WI38 (cell line): Measurements from ENCODE around the gene EEPD1.

Source experiments
- H3K4me3 ChIP-seq: 2 replicates; pipeline ENCODE4 v1.5.1; 2011; ENCODE audit warnings: low read depth, mild to moderate bottlenecking, control low read depth, low read length
- TF ChIP-seq, protein P1 (sequence below): IDR thresholded peaks from 2 replicates; pipeline ENCODE4 v1.5.1; 2012; ENCODE audit warnings: low read depth, mild to moderate bottlenecking, control low read depth, low read length

EEPD1 gene

GRCh38 chr7:36346260-36346831 is 193.3 kb downstream of the EEPD1 start:
- TF ChIP-seq, protein P1, sequence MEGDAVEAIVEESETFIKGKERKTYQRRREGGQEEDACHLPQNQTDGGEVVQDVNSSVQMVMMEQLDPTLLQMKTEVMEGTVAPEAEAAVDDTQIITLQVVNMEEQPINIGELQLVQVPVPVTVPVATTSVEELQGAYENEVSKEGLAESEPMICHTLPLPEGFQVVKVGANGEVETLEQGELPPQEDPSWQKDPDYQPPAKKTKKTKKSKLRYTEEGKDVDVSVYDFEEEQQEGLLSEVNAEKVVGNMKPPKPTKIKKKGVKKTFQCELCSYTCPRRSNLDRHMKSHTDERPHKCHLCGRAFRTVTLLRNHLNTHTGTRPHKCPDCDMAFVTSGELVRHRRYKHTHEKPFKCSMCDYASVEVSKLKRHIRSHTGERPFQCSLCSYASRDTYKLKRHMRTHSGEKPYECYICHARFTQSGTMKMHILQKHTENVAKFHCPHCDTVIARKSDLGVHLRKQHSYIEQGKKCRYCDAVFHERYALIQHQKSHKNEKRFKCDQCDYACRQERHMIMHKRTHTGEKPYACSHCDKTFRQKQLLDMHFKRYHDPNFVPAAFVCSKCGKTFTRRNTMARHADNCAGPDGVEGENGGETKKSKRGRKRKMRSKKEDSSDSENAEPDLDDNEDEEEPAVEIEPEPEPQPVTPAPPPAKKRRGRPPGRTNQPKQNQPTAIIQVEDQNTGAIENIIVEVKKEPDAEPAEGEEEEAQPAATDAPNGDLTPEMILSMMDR, result no peak
- no peak overlapping the region for H3K4me3 ChIP-seq

DNA sequence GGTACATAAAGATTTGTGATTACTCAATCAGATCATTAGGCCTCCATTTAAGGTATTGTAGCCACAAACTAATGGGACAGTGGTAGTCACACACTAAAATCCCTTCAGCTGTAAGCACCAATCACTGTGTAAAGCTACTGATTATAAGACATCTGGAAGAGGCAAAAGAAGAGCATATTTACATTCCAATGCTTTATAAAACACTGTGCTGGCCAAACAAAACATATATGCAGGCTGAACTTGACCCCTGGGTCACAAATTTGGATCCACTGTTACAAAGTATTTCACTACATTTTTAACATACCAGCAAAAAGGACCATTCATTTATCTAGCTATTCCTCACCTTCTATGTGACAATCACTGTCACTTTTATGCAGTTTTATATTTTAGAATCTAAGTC is 195.2 kb downstream of the EEPD1 start:
- no peak overlapping the region for H3K4me3 ChIP-seq
- TF ChIP-seq, protein P1, result no peak

- no peak overlapping the region for H3K4me3 ChIP-seq
- TF ChIP-seq, protein P1, result no peak
Measured at GRCh38 chr7:36348771-36349170, 195.7 kb downstream of the EEPD1 start.

DNA sequence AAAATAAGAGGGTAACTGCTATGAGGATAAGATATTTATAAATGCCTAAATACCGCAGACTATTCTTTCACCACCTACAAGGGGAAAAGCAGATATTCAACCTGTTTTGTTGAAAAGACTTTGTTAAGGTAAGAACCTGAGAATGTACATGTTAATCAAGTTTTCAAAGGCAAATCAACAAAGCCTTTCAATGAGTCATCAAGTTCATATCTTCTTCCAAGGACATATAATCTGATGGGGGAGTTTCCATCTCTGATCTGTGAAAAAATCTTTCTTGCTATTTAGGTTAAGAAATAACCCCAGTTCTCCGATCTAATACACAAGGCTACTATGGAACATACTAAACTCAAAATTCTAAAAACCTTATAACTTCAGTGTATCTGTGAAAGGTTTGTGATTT is 196.6 kb downstream of the EEPD1 start:
- no peak overlapping the region for H3K4me3 ChIP-seq
- TF ChIP-seq, protein P1, result no peak
